CD4-positive, alpha-beta T cell treated with Interleukin-21 for 1 hour (primary cell): ENCODE data around the gene MTERF4.
A peak's percentile ranks its signal among the peaks of the same experiment; 100 is the strongest.

ENCODE experiments used
- DNase-seq: peaks from one replicate; pipeline ENCODE4 v3.0.0-alpha.2; 2020

MTERF4 gene

DNA sequence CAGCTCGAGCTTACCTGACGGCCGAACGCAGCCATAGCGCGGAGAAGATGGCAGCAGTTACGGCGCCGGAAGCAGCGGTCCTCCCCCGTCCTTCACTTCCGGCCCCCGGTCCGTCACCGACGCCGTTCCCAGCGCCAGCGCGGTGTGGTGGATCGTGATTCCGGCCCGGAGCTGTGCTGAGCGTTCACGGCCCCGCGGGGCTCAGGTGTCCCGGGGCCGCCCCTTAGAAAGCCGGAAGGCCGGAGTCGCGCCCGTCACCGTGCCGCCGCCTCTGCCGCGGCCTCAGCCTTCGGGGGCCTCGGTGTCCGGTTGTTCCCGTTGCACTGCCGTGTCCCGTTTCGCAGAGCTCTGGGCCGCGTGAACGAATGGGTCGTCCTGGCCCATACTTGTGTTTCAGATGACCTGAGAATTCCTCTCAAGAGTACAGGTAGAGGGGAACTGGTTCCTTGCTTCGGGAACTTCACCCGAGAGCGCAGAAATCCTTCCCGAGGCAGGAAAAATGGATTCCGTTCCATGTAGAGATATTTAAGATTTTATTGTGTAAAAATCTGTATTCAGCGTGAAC is at the start of gene MTERF4:
Gene MTERF4, minus strand, starts transcription at position 49 of the 565 bp plus-strand sequence. Its CDS starts 14 bp downstream, at position 35.
- peak; percentile 90 for DNase-seq

GRCh38 chr2:241150660-241151530 is 48.8 kb upstream of the MTERF4 start:
- DNase-seq, result no peak

GRCh38 chr2:241149925-241150659 is 48.0 kb upstream of the MTERF4 start, which contains the start of gene PPP1R7:
TSS of gene PPP1R7 (plus strand) at chr2:241150467. CDS start at chr2:241150496, 29 bp downstream.
- peak; percentile 97 for DNase-seq

- DNase-seq, result no peak
These were observed 47.5 kb upstream of the MTERF4 start for GRCh38 chr2:241149675-241149924.

GRCh38 chr2:241148891-241149674 is 47.0 kb upstream of the MTERF4 start, which contains the start of gene PASK:
TSS of gene PASK (minus strand) at chr2:241149472. CDS start at chr2:241143032, 6,440 bp downstream.
- DNase-seq, result peak; percentile 95

DNA sequence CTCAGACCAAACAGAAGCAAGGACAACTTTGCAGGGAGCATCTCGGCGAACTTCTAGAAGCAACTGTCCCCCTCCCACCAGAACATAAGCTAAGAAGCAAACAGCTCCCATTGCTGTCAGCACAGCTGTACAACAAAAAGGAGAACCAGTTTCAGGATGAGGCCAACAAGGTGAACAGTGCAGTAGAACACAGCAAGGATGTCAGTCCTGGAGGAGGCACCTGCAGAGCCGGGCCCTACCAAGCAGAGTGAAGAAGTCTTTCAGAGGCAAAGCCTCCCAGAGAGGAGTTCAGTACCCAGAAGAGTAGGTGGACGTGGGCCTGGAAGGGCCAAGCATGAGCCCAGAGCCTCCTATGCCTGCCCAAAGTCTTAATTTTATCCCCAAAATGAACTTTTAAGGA is 46.2 kb upstream of the MTERF4 start:
- no peak for DNase-seq

DNA sequence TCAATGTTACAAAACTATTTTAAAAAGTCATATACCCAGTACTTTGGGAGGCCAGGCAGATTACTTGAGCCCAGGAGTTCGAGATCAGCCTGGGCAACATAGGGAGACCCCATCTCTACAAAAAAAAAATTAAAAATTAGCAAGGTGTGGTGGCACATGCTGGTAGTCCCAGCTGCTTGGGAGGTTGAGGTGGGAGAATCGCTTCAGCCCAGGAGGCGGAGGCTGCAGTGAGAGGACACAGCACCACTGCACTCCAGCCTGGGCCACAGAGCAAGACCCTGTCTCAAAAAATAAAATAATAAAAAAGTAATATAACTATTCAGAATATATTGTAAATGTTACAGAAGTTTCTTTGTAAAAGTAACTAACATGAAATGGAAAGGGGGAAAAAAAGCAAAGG is 45.2 kb upstream of the MTERF4 start:
- DNase-seq, result no peak

GRCh38 chr2:241146286-241146685 is 44.2 kb upstream of the MTERF4 start:
- no peak for DNase-seq

- DNase-seq, result no peak
These were observed 40.5 kb upstream of the MTERF4 start for GRCh38 chr2:241142593-241142992.

- DNase-seq, result no peak
These were observed 40.0 kb upstream of the MTERF4 start for GRCh38 chr2:241142063-241142462.

DNA sequence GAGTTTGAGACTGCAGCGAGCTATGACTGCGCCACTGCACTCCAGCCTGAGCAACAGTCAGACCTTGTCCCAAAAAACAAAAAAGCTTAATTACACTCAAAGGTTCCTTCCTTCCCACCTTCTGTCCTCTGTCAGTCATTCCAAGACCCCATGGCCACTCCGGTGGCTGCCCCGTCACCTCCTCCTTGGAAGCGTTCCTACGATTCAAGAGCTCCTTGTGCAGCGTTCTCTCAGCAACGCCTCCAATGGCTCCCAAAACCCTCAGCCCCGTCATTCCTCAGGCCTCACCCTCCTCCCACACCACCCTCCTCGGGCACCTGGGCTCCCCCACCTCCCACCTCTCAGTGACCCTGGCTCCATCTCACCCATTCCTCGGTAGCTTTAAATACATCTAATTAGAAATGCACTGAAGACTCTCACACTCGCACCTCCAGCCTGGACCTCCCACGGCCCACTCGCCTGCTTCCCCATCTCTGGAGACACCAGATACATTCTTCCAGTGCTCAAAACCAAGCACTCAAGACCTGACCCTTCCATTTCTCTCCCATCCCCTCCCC is 39.2 kb upstream of the MTERF4 start:
- no peak for DNase-seq

GRCh38 chr2:241140445-241140840 is 38.4 kb upstream of the MTERF4 start:
- no peak for DNase-seq

DNA sequence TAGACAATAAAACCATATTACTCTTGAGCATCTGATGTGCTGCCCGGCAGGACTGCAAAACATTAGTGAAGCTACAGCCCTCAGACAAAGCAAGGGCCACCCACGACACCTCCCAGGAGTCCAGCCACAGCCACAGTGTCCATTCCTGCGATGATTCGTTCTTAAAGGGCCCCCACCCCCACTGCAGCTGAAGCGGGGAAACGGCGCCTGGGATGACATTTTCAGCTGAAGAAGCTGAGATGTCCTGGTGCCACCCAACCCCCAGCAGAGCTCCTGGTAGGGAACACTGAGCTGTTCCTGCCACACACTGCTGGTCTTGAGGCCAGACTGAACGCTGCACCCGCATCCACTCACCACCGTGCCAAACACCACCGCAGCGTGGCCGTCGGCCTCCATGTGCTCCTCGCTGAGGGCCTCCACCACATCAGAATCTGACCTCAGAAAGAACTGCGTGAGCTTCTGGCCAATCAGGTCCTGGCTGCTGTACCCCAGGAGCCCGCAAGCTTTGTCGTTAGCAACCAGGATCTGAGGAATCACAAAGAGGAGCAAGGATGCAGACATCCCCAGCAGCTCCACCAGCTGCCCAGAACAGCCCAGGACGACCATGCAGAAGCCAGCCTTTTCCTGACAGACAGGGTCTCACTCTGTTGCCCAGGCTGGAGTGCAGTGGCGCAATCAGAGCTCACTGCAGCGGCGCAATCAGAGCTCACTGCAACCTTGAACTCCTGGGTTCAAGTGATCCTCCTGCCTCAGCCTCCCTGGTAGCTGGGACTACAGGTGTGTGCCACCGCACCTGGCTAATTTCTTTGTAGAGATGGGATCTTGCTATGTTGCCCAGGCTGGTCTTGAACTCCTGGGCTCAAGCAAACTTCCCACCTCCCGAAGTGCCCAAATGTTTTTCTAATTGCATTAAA is 37.7 kb upstream of the MTERF4 start:
- DNase-seq, result no peak

DNA sequence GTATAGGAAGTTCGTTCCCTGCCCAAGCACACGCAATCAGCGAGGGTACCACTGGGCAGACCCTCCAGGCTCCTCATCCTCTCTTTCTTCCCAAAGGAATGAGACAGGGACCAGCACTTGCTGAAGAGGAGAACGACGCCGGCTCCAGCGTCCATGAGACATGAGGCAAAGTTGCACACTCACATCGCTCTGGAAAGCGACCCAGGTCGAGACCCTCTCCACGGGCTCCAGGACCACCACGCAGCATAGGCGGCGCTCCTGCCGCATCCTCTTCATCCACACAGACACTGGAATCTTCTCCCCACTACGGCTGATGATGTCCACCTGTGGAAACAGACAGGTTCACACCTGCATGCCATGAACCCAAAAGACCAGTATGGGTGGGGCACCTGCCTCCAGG is 36.4 kb upstream of the MTERF4 start:
- DNase-seq, result no peak

DNA sequence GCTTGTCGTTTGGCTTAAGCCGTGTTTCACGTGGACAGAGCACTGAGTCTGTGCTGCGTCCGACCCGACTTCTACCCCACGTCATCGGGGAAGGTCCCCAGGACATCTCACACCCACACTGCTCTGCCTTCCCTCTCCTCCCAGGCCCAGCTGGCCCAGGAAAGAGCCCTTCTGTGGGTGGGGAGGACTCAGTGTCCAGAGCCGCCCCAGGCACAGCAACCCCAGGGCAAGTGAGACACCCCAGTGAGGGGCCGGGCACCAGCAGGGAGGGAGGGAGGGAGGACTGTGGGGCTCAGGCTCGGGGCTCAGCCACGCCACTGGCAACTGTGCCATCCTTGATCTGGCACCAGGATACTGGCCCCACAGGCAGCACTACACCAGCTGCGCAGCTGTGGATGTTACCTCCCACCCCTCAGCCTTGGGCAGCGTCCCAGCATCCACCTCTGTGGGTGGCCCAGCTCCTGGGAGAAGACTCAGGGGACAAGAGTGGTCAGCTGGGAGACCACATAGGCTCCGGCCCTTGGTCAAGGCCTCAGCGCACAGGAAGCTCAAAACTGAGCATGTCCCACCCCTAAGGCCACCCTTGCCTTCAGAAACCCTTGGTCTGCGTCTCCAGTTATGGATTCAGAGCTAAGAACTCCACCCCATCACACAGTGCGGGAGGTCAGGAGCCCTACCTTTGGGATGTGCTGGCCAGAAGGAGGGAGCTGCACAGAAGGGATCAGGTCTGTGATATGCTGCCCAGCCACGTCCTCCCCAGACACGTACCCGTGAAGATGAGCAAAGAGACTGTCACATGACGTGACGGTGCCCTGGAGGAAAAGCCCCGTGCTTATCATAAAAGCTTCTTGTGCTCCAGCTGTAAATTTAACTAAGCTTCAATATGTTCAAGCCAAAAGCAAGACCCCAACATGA is 35.4 kb upstream of the MTERF4 start:
- DNase-seq, result no peak

GRCh38 chr2:241136661-241137260 is 34.7 kb upstream of the MTERF4 start:
- DNase-seq, result no peak

DNA sequence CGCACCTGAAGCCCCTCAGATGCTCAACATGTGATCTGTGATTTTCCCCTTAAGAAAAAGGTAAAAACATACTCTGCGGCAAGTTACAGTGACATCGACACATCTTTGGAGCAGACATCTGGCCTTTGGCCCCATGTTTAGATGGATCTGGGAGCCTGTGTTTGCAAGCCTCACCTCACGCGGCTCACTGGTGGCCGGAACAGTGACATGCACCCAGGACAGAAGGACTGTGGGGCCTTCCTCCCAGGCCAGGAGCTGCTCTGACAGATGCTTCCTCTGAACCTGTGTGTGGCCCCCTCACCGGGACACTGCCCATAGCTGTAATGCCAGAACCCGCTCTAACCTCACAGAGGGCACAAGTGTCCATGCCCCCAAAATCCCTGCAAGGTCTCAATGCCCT is 34.1 kb upstream of the MTERF4 start:
- DNase-seq, result no peak

DNA sequence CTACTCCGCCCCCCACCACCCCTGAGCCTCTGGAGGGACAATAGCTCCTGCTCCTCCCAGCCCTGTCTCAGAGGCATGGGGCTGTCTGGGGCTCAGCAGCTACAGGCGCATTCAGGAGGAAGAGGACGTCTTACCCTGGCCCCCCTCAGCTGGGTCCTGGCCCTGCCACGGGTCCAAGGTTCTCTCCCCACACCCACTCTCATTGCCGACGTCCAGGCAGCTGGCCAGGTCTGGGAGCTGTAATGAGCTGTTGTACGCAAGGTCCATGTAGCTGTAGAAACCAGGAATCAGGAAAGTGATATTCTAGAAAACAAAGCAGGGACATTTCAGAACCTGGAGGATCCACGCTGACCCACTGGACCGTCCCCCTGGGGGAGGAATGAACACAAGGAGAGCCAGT is 33.6 kb upstream of the MTERF4 start:
- DNase-seq, result no peak

DNA sequence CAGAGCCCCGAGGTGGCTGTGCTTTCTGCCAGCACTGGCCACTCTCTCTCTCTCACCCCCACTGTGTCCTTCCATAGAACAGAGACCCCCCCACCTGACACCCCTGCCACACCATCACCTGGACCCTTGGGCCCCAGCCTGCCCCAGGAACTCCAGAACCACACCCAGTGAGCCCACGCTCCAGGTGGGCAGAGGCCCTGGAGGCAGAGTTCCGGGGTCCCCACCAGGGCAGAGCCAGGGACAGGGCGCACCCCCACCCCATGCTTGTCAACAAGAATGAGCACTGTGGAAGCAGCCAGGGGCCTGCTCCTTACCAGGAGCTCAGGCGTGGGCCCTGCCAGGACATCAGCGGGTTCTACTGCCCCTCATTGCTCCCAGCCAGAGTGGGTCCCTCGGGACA is 32.6 kb upstream of the MTERF4 start:
- DNase-seq, result no peak

- DNase-seq, result no peak
These were observed 31.3 kb upstream of the MTERF4 start for GRCh38 chr2:241133436-241133820.
